GM23248 (cell line): ENCODE measurements around the gene ADAM19.

ENCODE experiments used
- EZH2 ChIP-seq: fragments of 200-600 bp; sonication (generic); IDR thresholded peaks from 2 replicates; pipeline ENCODE4 v1.6.1; 2018; ENCODE audit warnings: antibody characterized with exemption, mild to moderate bottlenecking; ENCODE audit not compliant: insufficient read depth, poor library complexity, severe bottlenecking
- EZH2phosphoT487 ChIP-seq: fragments of 200-600 bp; sonication (generic); IDR thresholded peaks from 2 replicates; pipeline ENCODE4 v1.6.1; 2018; ENCODE audit warnings: antibody characterized with exemption, moderate library complexity, mild to moderate bottlenecking, low read depth; ENCODE audit not compliant: insufficient read depth

DNA sequence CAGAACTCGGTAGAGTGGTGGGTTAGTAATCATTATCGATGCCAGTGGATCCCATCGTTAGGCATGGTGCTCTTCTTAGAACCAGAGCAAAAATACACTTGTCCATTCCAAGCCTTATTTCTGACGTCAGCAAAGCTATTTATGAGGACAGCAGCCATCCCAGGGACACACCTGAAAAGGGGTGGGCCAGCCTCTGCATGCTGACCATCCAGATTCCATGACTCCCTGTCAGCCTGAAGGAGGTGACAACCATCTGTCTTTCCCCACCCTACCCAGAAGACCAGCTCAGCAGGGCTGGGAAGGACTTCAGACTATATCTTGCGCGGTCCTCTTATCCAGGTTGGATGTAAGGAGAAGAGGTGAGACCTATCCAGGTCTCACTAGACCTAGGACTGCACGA, 121.3 kb downstream of the ADAM19 start:
- TF ChIP-seq EZH2 (no peak), EZH2phosphoT487 (no peak)
